HG03442 (cell line): ENCODE data around the gene ACADVL.

ENCODE experiments used
- ATAC-seq: cut with Tn5 transposase; IDR thresholded peaks from one replicate; pipeline ENCODE4 v1.9.1; 2021; ENCODE audit warnings: mild to moderate bottlenecking, moderate library complexity; ENCODE audit not compliant: unreplicated experiment

The ACADVL gene

DNA sequence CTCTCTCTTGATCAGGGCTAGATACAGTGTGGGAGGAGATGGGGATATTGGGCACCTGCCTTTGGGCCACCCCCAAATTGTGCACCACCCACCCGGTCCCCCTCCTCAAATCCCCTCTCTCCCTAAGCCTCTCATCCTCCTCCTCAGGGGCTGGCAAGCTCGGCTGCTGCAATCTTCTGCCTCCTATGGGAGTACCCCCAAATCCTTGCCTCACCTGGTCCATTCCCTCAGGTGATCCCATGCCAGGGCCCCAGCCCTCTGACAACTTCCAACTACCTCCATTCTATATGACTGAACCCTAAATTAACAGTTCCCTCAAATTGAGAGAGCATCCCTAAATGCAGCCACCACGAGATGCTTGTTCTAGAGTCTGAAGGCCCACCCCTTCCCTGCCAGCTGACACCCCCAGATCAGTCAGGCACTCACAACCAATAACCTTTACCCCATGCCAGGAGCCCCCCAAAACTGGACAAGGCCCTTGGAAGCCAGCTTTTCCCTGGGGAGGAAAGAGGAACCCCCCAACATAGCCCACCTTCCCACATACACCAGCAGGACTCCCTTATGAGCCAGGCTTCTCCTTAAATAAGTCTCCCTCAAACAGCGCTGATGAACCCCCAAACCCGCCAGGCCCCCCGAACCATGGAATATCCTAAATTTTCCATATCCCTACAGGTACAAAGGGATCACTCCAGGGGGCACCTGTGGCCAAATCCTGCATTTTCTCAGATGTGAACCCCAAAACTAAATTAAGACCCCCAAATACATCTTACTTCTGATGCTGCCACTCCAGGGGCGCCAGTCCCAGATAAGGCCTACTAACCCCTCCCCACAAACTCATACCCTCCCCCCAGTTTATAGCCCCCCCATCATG is 3.3 kb upstream of the ACADVL start:
- ATAC-seq, result no peak

DNA sequence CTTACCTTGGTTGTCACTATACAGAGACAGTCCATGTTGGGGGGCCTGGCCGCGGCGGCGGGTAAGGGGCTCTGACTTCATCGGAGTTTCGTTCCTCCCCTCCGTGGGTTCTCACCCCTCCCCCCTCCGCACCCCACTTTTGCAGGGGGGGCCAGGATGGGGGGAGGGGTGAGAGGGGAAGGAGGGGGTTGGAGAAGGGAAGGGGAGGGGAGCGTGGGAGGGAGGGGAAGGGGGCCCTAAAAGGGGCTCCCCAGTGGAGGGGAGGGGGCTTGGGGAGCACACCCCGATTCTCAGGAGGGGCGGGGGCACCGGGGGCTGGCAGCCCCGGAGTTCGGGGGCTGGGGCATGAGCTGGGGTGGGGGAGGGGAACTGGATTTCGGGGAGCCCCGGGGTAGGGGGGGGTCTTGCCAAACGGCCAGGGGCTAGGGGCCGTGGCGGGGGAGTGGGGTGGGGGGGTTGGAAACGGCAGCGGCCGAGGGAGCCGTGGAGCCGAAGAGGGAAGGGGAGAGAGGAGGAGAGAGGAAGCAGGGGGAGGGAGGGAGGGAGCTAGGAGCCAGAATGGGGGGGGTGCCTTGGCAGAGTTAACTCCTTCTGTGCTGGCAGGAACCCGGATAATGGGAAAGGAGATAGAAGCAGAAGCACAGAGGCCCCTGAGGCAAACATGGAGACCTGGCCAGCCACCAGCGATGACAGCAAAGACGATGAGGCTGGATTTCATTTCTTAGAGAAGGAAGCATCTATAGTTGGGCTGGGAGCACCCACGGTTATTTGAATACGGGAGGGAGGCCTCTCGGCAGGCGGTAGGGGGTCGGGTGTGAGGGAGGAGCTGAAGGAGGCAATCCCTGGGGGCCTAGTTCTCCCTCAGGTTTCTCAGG is 2.4 kb upstream of the ACADVL start:
- ATAC-seq, result no peak

DNA sequence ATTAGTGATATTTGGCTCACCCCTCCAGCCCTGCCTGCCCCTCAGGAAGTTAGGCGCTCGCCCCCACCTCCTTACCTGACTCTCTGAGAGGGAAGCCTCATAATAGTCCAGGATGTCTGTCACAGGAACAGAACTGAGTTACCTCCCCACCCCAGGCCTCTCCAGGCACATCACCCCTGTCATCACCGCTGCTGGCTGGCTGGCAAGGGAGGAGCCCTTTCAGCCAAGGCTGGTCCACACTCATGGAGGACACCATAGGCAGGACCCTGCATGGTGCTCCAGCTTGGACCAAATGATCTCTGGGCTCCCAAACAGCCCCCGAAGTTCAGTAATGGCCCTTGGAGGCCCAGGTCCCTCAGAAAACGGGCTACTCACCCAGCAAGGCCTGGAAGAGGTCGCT is 1.6 kb upstream of the ACADVL start:
- no peak for ATAC-seq

DNA sequence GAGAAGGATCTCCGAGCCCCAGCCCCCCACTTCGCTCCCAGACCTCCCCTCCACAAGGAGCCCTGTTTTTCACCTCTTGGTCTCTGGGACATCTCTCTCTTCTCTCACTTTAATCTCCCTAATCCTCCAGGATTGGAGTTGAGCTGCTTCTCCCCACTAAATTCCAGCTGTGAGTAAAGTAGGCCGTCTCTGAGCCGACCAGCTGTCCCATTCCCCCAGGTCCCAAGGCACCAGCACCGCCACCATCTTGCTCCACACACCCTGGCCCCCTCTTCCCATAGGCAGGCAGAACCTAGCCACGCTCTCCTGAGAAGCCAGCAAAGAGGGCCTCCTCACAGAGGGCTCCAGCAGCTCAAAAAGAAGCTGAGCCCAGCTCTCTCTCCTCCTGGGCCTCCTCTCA is 980 bp upstream of the ACADVL start:
- no peak for ATAC-seq

DNA sequence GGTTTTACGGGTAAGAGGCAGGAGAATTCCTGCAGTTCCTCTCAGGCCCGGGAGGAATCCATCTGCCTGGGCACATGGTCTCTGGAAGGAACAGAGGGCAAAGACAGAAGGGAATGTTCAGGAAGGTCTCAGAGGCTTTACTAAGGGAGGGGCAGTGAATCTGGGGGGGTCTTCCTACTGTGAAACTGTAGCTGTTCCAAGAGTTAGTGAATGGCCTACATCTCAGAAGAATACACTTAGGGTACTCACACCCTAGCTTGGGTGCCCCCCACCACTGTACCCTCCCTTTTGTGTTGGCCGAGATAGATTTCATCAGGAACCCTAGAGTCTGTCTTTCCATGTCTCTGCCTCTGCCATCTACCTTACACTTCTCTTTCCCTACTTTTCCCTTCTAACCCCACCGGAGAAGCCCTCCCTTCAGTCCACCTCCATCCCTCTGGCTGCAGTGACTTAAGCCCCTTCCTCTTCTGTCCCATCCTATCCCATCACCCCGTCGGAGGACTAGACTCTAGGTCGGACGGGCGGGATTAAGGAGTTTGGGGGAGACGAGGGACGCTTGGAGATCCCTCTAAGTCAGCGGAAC is 418 bp upstream of the ACADVL start:
- ATAC-seq, result no peak

DNA sequence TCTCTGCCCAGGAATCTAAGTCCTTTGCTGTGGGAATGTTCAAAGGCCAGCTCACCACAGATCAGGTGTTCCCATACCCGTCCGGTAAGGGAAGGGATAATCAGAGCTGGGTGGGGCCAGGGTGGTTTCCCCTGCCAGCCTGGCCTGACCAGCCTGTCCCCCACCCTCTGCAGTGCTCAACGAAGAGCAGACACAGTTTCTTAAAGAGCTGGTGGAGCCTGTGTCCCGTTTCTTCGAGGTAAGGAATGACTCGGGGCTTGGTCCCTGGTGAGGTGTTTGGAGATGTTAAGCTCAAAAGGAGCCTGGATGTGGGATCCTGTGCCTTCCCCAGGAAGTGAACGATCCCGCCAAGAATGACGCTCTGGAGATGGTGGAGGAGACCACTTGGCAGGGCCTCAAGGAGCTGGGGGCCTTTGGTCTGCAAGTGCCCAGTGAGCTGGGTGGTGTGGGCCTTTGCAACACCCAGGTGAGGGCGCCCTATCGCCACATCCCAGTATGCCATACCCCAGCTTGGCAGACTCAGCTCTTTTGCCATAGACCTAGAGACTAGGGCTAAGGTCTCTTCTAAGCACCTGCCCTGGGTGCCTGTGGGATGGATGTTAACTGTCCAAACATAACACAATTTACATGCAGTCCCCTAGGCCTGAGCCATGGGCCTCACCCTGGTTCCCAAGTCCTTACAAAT is 997 bp downstream of the ACADVL start:
- ATAC-seq, result no peak

DNA sequence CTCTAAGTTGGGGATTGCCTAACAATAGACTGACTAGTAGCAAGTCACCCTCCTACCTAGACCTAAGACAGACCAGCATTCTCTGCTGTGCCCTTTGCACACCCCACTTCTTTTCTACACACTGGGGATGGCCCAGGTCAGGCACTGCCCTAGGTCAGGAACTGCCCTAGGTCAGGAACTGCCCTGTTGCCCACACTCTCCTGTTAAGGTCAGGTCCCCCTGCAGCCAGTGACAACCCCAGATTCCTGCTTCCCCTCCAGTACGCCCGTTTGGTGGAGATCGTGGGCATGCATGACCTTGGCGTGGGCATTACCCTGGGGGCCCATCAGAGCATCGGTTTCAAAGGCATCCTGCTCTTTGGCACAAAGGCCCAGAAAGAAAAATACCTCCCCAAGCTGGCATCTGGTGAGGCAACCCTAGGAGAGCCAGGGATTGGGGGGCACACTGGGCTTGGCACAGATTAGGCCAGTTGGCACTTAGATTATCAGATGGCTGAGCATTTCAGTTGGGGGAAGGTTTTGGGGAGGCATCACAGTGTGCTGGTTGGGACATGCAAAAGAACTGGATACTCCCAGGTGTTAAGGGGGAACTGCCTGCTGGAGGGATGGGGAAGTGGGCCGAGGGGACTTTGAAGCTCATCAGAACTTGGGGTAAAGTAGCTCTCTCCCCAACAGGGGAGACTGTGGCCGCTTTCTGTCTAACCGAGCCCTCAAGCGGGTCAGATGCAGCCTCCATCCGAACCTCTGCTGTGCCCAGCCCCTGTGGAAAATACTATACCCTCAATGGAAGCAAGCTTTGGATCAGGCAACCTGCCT is 1.7 kb downstream of the ACADVL start:
- no peak for ATAC-seq

DNA sequence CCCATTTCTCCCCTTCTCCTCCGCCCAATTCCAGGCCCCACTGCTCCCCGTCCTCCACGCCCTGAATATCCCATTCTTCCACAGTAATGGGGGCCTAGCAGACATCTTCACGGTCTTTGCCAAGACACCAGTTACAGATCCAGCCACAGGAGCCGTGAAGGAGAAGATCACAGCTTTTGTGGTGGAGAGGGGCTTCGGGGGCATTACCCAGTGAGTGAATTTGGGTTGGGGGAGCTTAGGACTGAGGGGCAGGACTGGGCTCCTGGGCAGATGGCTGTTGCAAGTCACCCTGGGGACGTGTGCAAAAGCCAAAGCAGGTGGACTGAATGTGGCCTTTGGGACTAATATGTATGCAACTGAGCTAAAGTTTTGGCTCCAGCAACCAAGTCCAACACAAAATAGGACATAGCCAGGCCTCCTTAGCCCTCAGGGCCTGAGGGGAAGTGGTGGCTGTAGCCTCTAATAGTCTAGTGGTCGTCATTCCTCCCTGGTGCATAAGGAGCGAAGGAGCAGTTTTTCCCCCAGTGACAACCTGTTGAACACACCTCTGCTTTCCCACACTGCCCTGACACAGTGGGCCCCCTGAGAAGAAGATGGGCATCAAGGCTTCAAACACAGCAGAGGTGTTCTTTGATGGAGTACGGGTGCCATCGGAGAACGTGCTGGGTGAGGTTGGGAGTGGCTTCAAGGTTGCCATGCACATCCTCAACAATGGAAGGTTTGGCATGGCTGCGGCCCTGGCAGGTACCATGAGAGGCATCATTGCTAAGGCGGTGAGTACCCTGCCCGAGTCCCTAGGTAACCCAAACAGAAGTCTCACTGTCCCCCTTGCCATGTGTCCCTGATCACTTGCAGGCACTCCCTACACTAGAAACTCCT is 2.6 kb downstream of the ACADVL start:
- ATAC-seq, result no peak

DNA sequence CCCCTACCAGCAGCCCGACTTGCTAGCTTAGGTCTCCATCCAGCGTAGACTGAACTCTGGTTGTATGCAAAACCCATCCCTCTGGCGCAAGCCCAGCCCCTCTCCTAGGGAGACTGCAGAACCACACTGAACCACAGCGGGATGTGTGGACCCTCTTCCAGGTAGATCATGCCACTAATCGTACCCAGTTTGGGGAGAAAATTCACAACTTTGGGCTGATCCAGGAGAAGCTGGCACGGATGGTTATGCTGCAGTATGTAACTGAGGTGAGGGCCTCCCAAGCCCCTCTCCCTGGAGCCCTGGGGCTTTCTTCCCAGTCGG is 3.2 kb downstream of the ACADVL start:
- ATAC-seq, result no peak

DNA sequence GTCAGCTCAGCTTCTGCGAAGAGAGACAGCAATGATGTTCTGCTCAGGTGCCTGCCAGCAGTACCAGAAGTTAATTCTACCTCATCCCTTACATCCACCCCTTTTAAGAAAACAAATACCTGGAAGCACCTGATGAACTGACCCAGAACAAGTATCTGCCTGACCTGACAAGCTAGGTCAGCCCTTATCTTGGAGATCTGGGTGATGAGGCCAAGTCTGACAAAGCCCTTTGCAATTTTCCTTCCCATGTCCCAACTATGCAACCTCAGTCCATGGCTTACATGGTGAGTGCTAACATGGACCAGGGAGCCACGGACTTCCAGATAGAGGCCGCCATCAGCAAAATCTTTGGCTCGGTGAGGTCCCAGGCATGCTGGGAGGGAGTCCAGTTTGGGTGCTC is 3.6 kb downstream of the ACADVL start:
- no peak for ATAC-seq

DNA sequence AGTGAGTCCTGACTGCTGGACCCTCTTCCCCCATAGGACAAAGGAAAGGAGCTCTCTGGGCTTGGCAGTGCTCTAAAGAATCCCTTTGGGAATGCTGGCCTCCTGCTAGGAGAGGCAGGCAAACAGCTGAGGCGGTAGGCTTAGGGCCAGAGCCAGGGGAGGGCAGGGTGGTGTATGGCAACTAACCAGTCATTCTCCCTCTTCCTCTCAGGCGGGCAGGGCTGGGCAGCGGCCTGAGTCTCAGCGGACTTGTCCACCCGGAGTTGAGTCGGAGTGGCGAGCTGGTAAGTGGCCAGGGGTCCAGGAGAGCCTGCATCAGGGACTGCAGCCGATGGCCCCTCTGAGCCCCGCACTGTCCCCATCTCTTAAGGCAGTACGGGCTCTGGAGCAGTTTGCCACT is 4.4 kb downstream of the ACADVL start:
- no peak for ATAC-seq

DNA sequence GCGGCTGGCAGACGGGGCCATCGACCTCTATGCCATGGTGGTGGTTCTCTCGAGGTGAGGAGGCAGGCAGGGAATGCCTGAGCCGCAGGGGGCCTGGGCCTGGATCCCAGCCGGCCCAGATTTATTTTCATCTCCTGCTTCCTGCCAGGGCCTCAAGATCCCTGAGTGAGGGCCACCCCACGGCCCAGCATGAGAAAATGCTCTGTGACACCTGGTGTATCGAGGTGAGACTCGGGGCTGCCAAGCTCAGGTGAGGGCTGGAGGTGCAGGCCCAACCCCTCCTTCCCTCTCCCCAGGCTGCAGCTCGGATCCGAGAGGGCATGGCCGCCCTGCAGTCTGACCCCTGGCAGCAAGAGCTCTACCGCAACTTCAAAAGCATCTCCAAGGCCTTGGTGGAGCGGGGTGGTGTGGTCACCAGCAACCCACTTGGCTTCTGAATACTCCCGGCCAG is 4.9 kb downstream of the ACADVL start:
- ATAC-seq, result no peak

DNA sequence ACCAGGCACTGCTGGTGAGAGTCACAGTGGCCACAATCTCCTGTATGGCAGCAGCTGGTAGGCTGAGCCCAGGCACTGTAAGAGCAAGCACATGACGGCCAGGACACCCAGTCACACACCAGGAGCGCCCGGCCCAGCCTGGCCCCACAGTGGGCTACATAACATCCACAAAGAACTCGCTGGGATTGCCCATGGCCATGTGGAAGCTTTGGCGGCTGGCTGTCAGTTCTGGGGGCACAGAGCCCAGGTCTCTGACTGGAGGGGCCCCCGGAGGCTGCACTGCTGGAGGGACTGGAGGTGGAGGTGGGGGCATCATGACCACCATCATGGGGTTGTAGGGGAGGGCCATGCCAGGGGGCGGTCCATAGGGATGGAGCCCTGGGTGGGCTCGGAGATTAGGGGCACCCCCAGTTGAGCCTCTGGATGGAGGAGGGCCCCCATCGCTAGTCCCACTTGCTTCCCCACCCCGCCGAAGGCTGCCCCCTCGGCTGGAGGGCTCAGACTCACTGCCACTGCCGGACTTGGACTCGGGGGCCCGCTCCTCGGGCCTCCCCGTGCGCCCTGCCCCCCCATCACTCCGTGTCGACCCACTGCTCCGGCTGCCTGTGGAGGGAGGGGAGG is 6.1 kb downstream of the ACADVL start:
- ATAC-seq, result no peak

DNA sequence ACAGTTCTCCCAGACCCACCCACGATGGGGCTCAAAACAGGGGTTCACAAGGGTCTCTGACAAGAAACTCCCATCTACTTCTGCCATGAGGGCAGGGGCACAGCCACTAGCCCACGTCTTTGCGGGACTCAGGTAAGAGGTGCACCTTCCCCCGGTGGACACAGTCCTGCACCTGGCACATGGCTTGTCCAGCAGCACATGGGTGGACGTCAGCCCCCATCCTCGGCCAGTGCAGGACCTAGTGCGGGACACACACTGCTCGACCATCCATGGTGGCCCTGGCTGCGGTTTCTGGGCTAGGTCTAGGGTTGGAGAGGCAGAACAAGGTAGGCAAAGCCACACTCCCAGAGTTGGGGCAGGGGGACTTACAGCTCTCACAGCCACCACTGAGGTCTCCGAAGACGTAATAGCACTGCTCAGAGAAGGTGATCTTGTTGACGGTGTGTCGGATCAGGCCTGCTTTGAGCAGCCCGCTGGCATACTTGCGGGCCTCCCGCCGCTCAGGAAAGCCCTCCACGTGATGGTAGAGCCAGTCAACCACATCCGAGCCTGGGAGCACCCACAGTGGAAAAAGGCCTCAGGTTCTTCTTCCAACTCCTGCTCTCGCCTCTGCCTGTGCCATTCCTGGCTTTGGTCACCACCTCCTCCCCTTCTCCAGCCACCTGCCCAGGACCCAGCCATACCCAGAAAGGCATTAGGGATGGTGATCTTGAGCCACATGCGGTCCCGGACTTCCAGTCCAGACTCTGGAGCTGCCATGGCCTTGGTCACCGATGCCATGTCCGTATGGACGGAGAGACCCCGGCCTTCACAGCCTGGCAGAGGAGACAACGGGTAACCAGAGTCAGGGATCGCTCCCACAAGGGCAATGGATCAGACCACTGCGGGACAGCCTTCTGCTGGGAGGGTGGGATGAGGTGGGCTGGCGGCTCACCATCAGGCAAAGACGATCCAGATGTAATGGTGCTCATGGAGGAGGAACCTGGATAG is 7.3 kb downstream of the ACADVL start:
- no peak for ATAC-seq

DNA sequence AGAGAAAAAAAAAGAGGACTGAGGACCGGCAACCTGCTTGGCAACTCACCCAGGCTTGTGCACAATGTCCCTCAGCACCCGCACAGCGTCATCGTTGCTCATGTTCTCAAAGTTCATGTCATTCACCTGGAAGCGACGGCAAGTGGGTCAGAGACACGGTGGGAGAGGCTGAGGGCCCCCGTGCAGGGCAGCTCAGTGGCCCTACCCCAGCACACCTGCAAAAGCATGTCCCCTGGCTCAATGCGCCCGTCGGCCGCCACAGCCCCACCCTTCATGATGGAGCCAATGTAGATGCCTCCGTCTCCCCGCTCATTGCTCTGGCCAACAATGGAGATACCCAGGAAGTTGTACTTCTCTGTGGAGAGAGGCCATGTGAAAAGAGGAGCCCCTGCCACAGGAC is 9.2 kb downstream of the ACADVL start:
- ATAC-seq, result no peak

DNA sequence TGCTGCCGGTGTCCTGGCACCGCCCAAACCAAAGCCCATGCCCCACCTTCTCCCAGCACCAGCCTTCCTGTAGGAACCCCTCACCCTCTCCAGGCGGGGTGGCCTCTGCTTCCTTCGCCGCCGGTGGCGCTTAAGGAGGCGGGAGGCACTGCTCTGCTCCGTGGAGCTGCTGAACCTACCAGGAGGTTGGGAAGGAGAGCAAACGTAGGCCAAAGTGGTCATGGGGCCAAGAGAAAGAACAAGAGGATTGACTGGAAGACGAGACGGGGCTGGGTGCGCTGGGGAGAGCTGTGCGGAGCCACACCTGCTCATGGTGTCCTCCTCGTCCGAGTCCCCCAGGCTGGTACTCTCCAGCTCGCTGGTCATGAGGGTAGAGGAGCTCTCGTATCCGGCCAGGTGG is 9.8 kb downstream of the ACADVL start:
- no peak for ATAC-seq

DNA sequence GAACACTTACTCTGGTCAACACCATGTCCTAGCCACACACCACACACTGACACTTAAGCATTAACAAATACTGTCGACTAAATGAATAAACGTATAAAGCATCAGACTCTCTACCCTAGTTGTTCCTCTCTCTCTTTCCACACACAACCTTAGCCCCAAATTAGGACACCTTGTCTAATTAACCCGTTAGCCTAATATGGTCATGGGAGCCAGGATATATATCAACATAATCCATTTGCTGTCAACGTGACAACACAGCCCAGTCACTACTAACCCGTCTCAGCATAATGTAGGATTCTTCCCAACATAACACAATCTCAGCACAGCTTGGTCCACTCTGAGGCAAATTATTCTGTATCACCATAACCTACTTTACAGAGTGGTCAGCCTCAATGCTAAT is 12.4 kb downstream of the ACADVL start:
- no peak for ATAC-seq

DNA sequence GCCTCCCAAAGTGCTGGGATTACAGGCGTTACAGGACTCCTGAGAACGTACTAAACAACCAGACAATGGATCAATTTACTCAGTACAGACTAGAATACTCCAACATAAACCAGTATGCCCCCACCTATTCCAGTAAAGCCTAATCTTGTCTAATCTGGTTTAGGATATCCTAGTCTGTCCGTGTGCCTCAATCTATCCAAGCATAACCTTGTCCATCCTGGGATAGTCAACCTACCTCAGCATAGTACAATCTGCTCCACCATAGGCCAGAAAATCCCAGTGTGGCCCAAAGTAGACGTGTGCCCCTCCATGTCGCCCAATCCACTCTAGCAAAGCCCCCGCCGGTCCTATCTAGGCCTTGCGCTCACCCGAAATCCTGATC is 14.0 kb downstream of the ACADVL start:
- ATAC-seq, result no peak
